Breast epithelium (tissue), 4 donors: ENCODE measurements around the gene DBP. TPM values are rescaled to one million over a fixed set of nuclear protein-coding genes. Genes with fewer than 3 reads are reported as not detected.

Source experiments
- DNase-seq, 2 donors: peaks; one replicate each; pipeline ENCODE4 v3.0.0-alpha.2; 2019; ENCODE audit warnings: low spot score in 2 of 2
- H3K27ac ChIP-seq, 2 donors: fragments of 200-600 bp; sonication (generic) in 1 of 2; one replicate each; pipeline ENCODE4 v1.5.1; 2016 to 2019; ENCODE audit warnings: mild to moderate bottlenecking in 1 of 2
- H3K27me3 ChIP-seq, 2 donors: fragments of 200-600 bp; sonication (generic) in 1 of 2; one replicate each; pipeline versions ENCODE4 v1.5.1 to v1.6.0; 2017 to 2019; ENCODE audit warnings: control low read depth in 1 of 2, mild to moderate bottlenecking in 1 of 2
- H3K36me3 ChIP-seq: fragments of 200-600 bp; one replicate; pipeline ENCODE4 v1.5.1; 2019
- H3K4me1 ChIP-seq, 2 donors: fragments of 200-600 bp; sonication (generic); one replicate each; pipeline ENCODE4 v1.5.1; 2016 to 2019; ENCODE audit warnings: control low read depth in 1 of 2
- H3K4me3 ChIP-seq, 3 donors: fragments of 200-600 bp; sonication (generic); 1 replicate in 2 of 3; 2 replicates in 1 of 3; pipeline ENCODE4 v1.5.1; 2016 to 2019; ENCODE audit warnings: mild to moderate bottlenecking in 3 of 3, moderate library complexity in 2 of 3
- H3K9me3 ChIP-seq, 2 donors: fragments of 200-600 bp; sonication (generic) in 1 of 2; one replicate each; pipeline ENCODE4 v1.5.1; 2016 to 2019; ENCODE audit warnings: control low read depth in 1 of 2
- POLR2A ChIP-seq: fragments of 450-650 bp; IDR thresholded peaks from one replicate; pipeline ENCODE4 v1.6.1; 2016; ENCODE audit warnings: antibody characterized with exemption, mild to moderate bottlenecking, moderate library complexity
- POLR2AphosphoS5 ChIP-seq, 3 donors: sonication (generic); formaldehyde crosslinking; IDR thresholded peaks; one replicate each; pipeline ENCODE4 v1.6.1; 2017; ENCODE audit warnings: antibody characterized with exemption in 3 of 3
- intact Hi-C: fragments of 100-400 bp; cut with DNase I; formaldehyde crosslinking; loops from one replicate; pipeline ENCODE4 v1.15.1; 2023; ENCODE audit warnings: low total_unique reads
- total RNA-seq, 3 donors: library from RNA; depleted of rRNA; stranded (reverse); fragments of >200 nt; gene quantifications; one replicate each; pipeline ENCODE4 v1.1.0, GENCODE V29; 2016
- TF ChIP-seq, protein P1 (sequence below), 3 donors: fragments of 450-650 bp; IDR thresholded peaks; one replicate each; pipeline ENCODE4 v1.5.1; 2016 to 2017; ENCODE audit warnings: antibody characterized with exemption in 3 of 3, mild to moderate bottlenecking in 3 of 3, moderate library complexity in 3 of 3

Gene DBP
- total RNA-seq, 3 donors from 2014 or later: 3.9 to 10.8 (median 5.0) TPM

- no peaks in the 10 kb centered on the region for H3K9me3 ChIP-seq
- H3K36me3 ChIP-seq: no peaks in the 10 kb centered on the region
- TF ChIP-seq POLR2A: no peak
- TF ChIP-seq, protein P1, sequence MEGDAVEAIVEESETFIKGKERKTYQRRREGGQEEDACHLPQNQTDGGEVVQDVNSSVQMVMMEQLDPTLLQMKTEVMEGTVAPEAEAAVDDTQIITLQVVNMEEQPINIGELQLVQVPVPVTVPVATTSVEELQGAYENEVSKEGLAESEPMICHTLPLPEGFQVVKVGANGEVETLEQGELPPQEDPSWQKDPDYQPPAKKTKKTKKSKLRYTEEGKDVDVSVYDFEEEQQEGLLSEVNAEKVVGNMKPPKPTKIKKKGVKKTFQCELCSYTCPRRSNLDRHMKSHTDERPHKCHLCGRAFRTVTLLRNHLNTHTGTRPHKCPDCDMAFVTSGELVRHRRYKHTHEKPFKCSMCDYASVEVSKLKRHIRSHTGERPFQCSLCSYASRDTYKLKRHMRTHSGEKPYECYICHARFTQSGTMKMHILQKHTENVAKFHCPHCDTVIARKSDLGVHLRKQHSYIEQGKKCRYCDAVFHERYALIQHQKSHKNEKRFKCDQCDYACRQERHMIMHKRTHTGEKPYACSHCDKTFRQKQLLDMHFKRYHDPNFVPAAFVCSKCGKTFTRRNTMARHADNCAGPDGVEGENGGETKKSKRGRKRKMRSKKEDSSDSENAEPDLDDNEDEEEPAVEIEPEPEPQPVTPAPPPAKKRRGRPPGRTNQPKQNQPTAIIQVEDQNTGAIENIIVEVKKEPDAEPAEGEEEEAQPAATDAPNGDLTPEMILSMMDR (IDR thresholded peaks at IDR 0.05): peak in 1 of 3 donors; percentile 19
- intact Hi-C loops: no loop called here
- peak overlapping the region; percentile 90 to 96 (median 93) for H3K4me3 ChIP-seq
- DNase-seq: no peak
- no peaks in the 10 kb centered on the region for H3K27me3 ChIP-seq
- H3K27ac ChIP-seq: peak overlapping the region; percentile 91 to 93
- peaks cover 4 to 29% of the 10 kb centered on the region in 2 donors for H3K4me1 ChIP-seq
Measured at GRCh38 chr19:48619692-48620585, 17.2 kb downstream of the DBP start.

DNA sequence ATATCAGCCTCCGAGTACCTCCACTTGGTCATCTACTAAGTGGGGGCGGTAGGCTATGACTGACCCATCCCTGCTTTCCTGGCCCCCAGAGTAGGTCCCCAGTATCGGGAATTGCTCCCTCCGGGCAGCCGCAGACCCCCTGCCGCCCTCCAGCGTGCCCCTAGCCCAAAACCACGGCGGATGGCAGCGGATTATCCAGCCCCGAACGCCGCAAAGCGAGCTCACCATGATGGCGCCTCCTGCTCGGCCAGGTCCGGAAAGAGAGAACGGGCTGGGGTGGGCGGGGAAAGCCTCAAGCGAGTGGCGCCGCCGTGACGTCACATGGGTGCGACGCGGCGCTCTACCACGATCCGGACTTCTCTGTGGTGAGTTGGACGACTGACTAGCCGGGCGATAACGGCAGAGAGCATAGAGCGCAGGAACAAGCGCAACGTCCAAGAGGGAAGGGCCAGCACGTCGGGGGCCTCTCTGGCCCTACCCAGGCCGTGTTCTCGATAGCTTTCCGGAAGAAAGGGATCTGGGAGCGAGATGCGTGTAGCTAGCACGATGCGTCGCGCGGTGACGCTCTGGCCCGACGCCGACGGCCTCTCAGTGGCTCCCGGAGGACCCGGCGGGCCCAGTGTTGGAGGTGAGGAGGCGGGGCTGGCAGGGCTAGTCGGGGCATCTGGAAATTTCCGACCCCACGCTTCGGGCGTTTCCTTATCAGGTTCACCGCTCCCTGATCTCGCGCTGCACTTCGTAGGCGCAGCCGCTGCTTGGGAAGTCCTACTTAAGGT lies 18.1 kb downstream of the DBP start, which contains the start of the genes RPL18 and SPHK2:
RPL18 (minus strand) TSS at position 263 of the 776 bp plus-strand sequence; CDS start at position 228, 35 bp downstream.
SPHK2 (plus strand) TSS at position 591 of the 776 bp plus-strand sequence. CDS start 1,009 bp downstream, outside the sequence.
- peak; percentile 73 for TF ChIP-seq POLR2A
- TF ChIP-seq, protein P1 (IDR thresholded peaks at IDR 0.05): peak in 1 of 3 donors; percentile 8
- peak; percentile 92 to 96 (median 93) for TF ChIP-seq POLR2AphosphoS5 (IDR thresholded peaks at IDR 0.05)
- peak; percentile 98 to 99 for DNase-seq
- H3K27ac ChIP-seq: peak within 1 kb of the TSS; percentile 91 to 93
- intact Hi-C loops: no loop called here
- H3K4me1 ChIP-seq: peaks cover 4 to 29% of the 10 kb centered on the region in 2 donors
- no peaks in the 10 kb centered on the region for H3K9me3 ChIP-seq
- peak within 1 kb of the TSS; percentile 90 to 96 (median 93) for H3K4me3 ChIP-seq
- H3K36me3 ChIP-seq: no peaks in the 10 kb centered on the region
- H3K27me3 ChIP-seq: no peaks in the 10 kb centered on the region

DNA sequence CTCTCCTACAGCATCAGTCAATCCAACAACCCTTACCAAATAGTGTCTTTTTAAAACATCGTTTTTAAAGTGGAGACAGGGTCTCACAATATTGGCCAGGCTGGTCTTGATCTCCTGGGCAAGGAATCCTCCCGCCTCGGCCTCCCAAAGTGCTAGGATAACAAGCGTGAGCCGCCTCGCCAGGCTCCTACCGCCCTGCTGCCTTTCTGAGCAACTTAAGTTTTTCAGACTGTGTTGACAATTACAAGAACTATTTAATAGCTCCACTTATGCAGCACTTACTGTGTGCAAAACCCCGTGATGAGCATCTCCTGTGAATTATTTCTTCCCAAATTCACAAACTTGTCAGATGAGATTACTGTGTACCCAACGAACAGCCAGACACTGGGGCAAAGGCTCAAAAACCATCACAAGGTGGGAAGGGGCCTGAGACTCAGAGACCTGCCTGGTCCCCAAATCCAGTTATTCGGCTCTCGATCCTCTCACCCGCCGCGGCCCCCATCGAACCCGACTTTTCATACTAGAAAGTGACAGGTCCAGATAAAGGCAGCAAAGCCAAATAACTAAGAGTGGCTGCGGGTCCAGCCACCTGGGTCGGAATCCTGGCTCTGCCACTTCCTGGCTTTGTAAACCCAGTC lies 18.8 kb downstream of the DBP start:
- TF ChIP-seq POLR2AphosphoS5 (IDR thresholded peaks at IDR 0.05) (no peak), POLR2A (no peak)
- TF ChIP-seq, protein P1 (IDR thresholded peaks at IDR 0.05): no peak
- intact Hi-C loops: no loop called here
- no peaks in the 10 kb centered on the region for H3K36me3 ChIP-seq
- DNase-seq: no peak
- peak overlapping the region; percentile 91 to 93 for H3K27ac ChIP-seq
- H3K27me3 ChIP-seq: no peaks in the 10 kb centered on the region
- H3K4me3 ChIP-seq: peak overlapping the region; percentile 90 to 96 (median 93)
- H3K4me1 ChIP-seq: peaks cover 4 to 25% of the 10 kb centered on the region in 2 donors
- no peaks in the 10 kb centered on the region for H3K9me3 ChIP-seq

- no peak for DNase-seq
- H3K9me3 ChIP-seq: no peaks in the 10 kb centered on the region
- peaks cover 4 to 27% of the 10 kb centered on the region in 2 donors for H3K4me1 ChIP-seq
- no peaks in the 10 kb centered on the region for H3K27me3 ChIP-seq
- intact Hi-C loops: no loop called here
- H3K4me3 ChIP-seq: peak overlapping the region; percentile 90 to 96 (median 93)
- TF ChIP-seq, protein P1 (IDR thresholded peaks at IDR 0.05): peak in 1 of 3 donors; percentile 15
- TF ChIP-seq POLR2A (no peak), POLR2AphosphoS5 (IDR thresholded peaks at IDR 0.05) (peak in 1 of 3 donors; percentile 44)
- peak overlapping the region; percentile 91 to 93 for H3K27ac ChIP-seq
- no peaks in the 10 kb centered on the region for H3K36me3 ChIP-seq
Measured at GRCh38 chr19:48617146-48617937, 19.8 kb downstream of the DBP start.
